Measurements from ENCODE around the gene SLIT1. TPM values are rescaled to one million over a fixed set of nuclear protein-coding genes. Genes with fewer than 3 reads are reported as not detected.

The SLIT1 gene
- total RNA-seq, 1 donor from 2014 or later: 0.23 TPM

DNA sequence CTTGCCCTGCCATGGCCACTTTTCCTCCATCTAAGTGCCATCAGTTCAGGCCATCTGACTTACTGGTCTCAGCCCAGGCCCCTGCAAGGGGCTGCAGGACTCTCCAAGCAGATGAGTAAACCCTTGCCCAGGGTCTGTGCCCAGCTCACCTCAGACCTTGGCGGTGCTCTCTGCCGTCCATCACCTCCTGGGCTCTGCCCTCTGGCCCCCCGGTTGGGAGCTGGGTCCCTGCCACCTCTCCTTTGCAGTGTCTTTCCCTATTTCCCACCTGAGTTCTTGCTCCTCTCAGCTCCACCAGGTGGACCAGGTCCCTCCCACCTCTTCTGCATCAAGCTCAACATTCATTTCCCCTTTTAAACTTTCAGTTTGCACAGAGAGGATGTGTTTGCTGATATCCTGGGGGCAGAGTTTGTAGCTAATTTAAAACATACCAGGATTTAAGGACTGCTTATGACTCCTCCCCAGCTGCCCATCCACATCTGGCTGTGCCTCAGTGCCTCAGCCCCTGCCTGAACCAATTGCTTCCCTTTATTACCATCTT, 135.5 kb downstream of the SLIT1 start:
- Histone ChIP-seq H2AFZ (ENCODE audit: low read depth, low read length) (no peak overlapping the region), H3K9ac (ENCODE audit: low read length) (no peak overlapping the region), H3K36me3 (ENCODE audit: insufficient read depth, low read length) (no peaks in the 10 kb centered on the region), H4K20me1 (ENCODE audit: insufficient read depth, low read length) (no peaks in the 10 kb centered on the region), H3K27me3 (ENCODE audit: insufficient read depth, low read length) (peaks cover 11% of the 10 kb centered on the region), H3K79me2 (ENCODE audit: insufficient read depth, low read length) (no peaks in the 10 kb centered on the region), H3K4me3 (ENCODE audit: insufficient read depth, low read depth, low read length) (no peak overlapping the region), H3K9me3 (ENCODE audit: insufficient read depth, low read depth, low read length) (no peaks in the 10 kb centered on the region), H3K4me1 (ENCODE audit: insufficient read depth, low read length) (no peaks in the 10 kb centered on the region), H3K27ac (ENCODE audit: low read depth, low read length) (no peak overlapping the region), H3K4me2 (ENCODE audit: low read length) (no peak overlapping the region)
- Mint-ChIP-seq H3K9me3 (ENCODE audit: unreplicated experiment) (peaks cover 9% of the 10 kb centered on the region), H3K27ac (ENCODE audit: unreplicated experiment) (no peak overlapping the region), H3K36me3 (ENCODE audit: low read depth, unreplicated experiment) (no peaks in the 10 kb centered on the region), H3K4me1 (ENCODE audit: low read depth, unreplicated experiment) (peaks cover 4% of the 10 kb centered on the region), H3K4me3 (ENCODE audit: unreplicated experiment) (no peak overlapping the region), H3K27me3 (ENCODE audit: low read depth, unreplicated experiment) (peaks cover 32% of the 10 kb centered on the region)
- no peak for FAIRE-seq
- DNase-seq (ENCODE audit: low read depth): no peak
- TF ChIP-seq EZH2 (IDR thresholded peaks at IDR 0.05; ENCODE audit: insufficient read depth, low read length): no peak
- TF ChIP-seq, protein P1, sequence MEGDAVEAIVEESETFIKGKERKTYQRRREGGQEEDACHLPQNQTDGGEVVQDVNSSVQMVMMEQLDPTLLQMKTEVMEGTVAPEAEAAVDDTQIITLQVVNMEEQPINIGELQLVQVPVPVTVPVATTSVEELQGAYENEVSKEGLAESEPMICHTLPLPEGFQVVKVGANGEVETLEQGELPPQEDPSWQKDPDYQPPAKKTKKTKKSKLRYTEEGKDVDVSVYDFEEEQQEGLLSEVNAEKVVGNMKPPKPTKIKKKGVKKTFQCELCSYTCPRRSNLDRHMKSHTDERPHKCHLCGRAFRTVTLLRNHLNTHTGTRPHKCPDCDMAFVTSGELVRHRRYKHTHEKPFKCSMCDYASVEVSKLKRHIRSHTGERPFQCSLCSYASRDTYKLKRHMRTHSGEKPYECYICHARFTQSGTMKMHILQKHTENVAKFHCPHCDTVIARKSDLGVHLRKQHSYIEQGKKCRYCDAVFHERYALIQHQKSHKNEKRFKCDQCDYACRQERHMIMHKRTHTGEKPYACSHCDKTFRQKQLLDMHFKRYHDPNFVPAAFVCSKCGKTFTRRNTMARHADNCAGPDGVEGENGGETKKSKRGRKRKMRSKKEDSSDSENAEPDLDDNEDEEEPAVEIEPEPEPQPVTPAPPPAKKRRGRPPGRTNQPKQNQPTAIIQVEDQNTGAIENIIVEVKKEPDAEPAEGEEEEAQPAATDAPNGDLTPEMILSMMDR (IDR thresholded peaks at IDR 0.05; ENCODE audit: insufficient read depth, low read depth, low read length): no peak

DNA sequence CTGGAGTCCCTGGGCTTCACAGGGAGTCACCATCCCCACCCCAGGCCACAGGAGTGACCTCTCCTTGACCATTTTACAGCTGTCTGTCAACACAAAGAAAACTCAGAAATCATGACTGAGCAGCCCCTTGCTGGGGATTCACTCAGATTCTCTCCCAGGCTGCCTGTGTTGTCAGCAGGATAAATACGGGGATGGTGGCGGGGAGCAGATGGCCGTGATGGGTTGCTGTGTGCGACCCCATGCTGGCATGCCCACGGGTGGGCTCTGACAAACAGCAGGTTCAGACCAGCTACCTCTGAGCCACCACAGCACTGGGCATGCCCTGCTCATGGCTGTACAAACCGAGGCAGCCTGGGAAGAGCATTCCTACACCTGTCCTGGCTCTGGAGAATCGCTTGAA, 136.1 kb downstream of the SLIT1 start:
- Mint-ChIP-seq H3K27me3 (ENCODE audit: low read depth, unreplicated experiment) (peaks cover 31% of the 10 kb centered on the region), H3K4me1 (ENCODE audit: low read depth, unreplicated experiment) (peaks cover 4% of the 10 kb centered on the region), H3K4me3 (ENCODE audit: unreplicated experiment) (no peak overlapping the region), H3K9me3 (ENCODE audit: unreplicated experiment) (peaks cover 9% of the 10 kb centered on the region), H3K36me3 (ENCODE audit: low read depth, unreplicated experiment) (no peaks in the 10 kb centered on the region), H3K27ac (ENCODE audit: unreplicated experiment) (no peak overlapping the region)
- H3K9me3 ChIP-seq (ENCODE audit: insufficient read depth, low read depth, low read length): no peaks in the 10 kb centered on the region
- H3K79me2 ChIP-seq (ENCODE audit: insufficient read depth, low read length): no peaks in the 10 kb centered on the region
- H3K36me3 ChIP-seq (ENCODE audit: insufficient read depth, low read length): no peaks in the 10 kb centered on the region
- FAIRE-seq (no peak), DNase-seq (ENCODE audit: low read depth) (no peak)
- no peak overlapping the region for H3K4me2 ChIP-seq (ENCODE audit: low read length)
- H2AFZ ChIP-seq (ENCODE audit: low read depth, low read length): no peak overlapping the region
- H3K27ac ChIP-seq (ENCODE audit: low read depth, low read length): no peak overlapping the region
- H3K4me3 ChIP-seq (ENCODE audit: insufficient read depth, low read depth, low read length): no peak overlapping the region
- H3K4me1 ChIP-seq (ENCODE audit: insufficient read depth, low read length): no peaks in the 10 kb centered on the region
- H3K27me3 ChIP-seq (ENCODE audit: insufficient read depth, low read length): peaks cover 11% of the 10 kb centered on the region
- no peak overlapping the region for H3K9ac ChIP-seq (ENCODE audit: low read length)
- no peaks in the 10 kb centered on the region for H4K20me1 ChIP-seq (ENCODE audit: insufficient read depth, low read length)
- TF ChIP-seq EZH2 (IDR thresholded peaks at IDR 0.05; ENCODE audit: insufficient read depth, low read length): no peak
- TF ChIP-seq, protein P1 (IDR thresholded peaks at IDR 0.05; ENCODE audit: insufficient read depth, low read depth, low read length): no peak

DNA sequence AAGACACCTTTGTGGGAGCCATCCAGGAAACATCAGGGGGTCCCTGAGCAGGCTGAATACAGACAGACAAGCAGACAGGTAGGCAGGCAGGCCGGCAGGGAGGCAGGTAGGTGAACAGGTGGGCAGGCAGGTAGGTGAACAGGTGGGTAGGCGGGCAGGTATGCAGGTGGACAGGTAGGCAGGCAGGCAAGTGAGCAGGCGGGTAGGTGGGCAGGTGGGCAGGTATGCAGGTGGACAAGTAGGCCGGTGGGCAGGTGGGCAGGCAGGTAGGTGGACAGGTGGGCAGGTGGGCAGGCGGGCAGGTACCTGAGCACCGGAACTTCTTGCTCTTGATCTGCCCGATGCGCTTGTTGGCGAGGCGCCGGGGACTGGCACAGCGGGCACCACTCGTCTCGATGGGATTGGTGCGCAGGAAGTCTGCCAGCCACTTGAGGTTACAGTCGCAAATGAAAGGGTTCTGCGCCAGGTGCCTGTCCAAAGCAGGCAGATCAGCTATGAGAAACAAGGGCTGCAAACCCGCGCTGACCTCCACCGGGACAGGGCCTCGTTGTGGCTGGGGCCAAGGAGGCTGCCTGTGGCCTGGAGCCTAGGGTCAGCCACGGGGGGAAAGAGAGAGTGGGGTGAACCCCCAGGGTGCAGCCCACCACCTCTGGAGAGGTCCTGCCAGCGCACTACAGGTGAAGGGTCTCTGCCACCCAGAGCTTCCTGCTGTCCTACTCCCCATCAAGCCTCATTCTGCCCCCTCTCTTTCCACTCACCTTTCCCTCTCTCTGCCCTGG, 136.9 kb downstream of the SLIT1 start:
- Histone ChIP-seq H2AFZ (ENCODE audit: low read depth, low read length) (no peak overlapping the region), H3K36me3 (ENCODE audit: insufficient read depth, low read length) (no peaks in the 10 kb centered on the region), H3K4me3 (ENCODE audit: insufficient read depth, low read depth, low read length) (no peak overlapping the region), H3K79me2 (ENCODE audit: insufficient read depth, low read length) (no peaks in the 10 kb centered on the region), H3K9ac (ENCODE audit: low read length) (no peak overlapping the region), H3K4me1 (ENCODE audit: insufficient read depth, low read length) (no peaks in the 10 kb centered on the region), H3K4me2 (ENCODE audit: low read length) (no peak overlapping the region), H3K27me3 (ENCODE audit: insufficient read depth, low read length) (peaks cover 11% of the 10 kb centered on the region), H4K20me1 (ENCODE audit: insufficient read depth, low read length) (no peaks in the 10 kb centered on the region), H3K9me3 (ENCODE audit: insufficient read depth, low read depth, low read length) (no peaks in the 10 kb centered on the region), H3K27ac (ENCODE audit: low read depth, low read length) (no peak overlapping the region)
- TF ChIP-seq, protein P1 (IDR thresholded peaks at IDR 0.05; ENCODE audit: insufficient read depth, low read depth, low read length): no peak
- Mint-ChIP-seq H3K4me3 (ENCODE audit: unreplicated experiment) (no peak overlapping the region), H3K4me1 (ENCODE audit: low read depth, unreplicated experiment) (peaks cover 4% of the 10 kb centered on the region), H3K36me3 (ENCODE audit: low read depth, unreplicated experiment) (no peaks in the 10 kb centered on the region), H3K27me3 (ENCODE audit: low read depth, unreplicated experiment) (peaks cover 27% of the 10 kb centered on the region), H3K27ac (ENCODE audit: unreplicated experiment) (no peak overlapping the region), H3K9me3 (ENCODE audit: unreplicated experiment) (peaks cover 9% of the 10 kb centered on the region)
- FAIRE-seq: no peak
- no peak for DNase-seq (ENCODE audit: low read depth)
